IPS-NIHi11 (cell line): ENCODE data around the gene KLC3.

Source experiments
- DNase-seq: peaks from one replicate; pipeline ENCODE4 v3.0.0; 2012; ENCODE audit warnings: mixed read lengths, low spot score

KLC3 gene

DNA sequence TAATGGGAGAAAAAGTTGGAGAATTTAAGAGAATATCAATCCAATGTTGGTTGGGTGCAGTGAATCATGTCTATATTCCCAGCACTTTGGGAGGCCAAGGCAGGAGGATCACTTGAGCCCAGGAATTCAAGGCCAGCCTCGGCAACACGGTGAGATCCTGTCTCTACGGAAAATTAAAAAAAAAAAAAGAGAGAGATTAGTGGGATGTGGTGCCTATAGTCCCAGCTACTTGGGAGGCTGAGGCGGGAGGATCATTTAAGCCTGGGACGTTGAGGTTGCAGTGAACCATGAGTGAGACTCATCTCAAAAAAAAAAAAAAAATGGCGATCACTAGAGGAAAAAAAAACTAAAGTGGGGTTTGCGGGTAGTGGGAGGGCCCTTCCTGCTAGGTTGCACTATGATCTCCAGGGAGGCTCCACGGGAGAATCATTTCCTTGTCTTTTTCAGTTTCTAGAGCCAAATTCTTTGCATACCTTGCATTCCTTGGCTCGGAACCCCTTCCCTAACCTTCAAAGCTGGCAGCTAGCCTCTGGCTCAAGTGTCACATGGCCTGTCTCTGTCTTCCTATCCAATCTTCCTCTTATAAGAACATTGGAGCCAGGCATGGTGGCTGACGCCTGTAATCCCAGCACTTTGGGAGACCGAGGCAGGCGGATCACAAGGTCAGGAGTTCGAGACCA lies 35.6 kb downstream of the KLC3 start:
- DNase-seq = peak; percentile 73

DNA sequence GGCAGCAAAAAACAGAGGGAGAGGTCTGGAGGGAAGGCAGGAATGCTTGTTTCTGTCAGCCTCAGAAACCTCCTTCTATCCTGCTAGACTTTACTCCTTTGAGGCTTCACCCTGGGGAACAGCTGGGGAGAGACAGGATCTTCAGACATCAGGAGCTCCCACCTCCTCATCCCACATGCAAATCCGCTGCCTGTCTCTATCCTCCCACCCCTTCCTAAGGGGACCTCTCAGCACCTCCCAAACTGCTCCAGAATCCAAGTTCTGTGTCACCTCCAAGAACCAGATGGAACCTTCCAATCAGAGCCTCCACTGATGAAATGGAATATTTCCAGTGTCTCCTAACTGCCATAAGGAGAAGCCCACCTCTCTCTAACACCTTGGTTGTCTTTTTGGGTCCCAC lies 39.6 kb downstream of the KLC3 start:
- no peak for DNase-seq

DNA sequence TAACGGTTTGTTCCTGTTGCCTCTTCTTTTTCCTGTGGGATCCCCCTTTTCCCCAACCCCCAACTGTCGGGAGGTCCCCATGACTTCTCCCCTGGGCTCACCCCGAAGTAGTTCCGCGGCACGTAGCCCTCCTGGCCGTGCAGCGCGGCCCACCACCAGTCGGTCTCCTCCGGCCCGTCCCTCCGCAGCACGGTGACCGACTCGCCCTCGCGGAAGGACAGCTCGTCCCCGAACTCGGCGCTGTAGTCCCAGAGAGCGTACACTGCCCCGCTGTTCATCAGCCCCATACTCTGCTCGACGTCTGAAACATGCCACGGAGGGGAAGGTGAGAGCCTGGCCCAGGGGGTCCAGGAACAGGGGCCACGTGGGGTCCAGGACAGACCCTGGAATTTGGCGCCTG lies 41.9 kb downstream of the KLC3 start:
- no peak for DNase-seq

DNA sequence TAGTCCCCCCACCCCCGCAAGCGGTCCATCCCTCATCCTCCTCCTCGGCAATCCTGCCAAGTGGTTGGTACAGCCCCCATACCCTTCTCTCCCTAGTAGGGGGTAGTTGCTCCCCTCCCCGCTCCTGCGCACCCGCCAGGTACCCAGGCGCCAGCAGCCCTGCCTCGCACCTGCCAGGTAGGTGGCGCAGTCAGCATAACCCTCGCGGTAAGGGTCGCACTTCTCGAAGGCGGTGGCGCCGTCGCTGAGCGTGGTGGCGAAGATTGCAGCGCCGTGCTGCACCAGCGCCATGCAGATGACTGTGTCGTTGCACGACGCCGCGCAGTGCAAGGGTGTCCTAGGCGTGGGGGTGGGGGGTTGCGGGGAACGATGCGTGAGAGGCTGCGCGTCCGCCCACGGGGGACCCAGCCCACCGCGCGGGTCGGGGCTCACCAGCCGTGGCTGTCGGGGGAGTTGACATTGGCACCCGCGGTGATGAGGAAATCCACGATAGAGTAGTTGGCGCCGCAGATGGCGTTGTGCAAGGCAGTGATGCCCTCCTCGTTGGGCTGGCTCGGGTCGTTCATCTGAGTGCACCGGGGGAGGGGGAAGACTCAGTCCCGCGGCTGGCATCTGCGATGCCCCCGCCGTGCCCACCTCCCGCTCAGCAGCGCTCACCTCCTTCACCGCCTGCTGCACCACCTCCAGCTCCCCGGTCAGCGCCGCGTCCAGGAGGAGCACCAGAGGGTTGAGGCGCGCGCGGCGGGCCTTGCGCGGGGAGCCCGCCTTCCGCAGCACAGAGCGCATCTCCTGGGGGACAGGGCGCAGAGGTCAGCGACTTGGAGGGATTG lies 45.1 kb downstream of the KLC3 start:
- DNase-seq = no peak

DNA sequence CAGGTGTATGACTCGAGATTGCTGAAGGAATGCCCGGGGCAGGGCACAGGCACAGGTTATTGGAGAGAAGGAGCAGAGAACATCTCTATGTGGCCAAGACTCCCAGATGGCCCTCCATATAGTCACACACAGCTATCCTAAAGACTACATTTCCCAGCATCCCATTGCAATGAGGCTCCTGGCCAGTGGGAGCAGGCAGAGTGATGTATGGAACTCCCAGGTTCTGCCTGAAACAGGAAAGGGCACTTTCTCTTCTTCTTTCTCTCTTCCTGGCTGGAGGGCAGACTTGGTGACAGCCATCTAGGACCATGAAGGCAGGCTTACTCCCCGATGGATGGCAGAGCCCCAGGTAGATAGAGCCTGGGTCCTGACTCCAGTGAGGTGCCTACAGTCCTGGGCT lies 50.8 kb downstream of the KLC3 start:
- DNase-seq = peak; percentile 53

DNA sequence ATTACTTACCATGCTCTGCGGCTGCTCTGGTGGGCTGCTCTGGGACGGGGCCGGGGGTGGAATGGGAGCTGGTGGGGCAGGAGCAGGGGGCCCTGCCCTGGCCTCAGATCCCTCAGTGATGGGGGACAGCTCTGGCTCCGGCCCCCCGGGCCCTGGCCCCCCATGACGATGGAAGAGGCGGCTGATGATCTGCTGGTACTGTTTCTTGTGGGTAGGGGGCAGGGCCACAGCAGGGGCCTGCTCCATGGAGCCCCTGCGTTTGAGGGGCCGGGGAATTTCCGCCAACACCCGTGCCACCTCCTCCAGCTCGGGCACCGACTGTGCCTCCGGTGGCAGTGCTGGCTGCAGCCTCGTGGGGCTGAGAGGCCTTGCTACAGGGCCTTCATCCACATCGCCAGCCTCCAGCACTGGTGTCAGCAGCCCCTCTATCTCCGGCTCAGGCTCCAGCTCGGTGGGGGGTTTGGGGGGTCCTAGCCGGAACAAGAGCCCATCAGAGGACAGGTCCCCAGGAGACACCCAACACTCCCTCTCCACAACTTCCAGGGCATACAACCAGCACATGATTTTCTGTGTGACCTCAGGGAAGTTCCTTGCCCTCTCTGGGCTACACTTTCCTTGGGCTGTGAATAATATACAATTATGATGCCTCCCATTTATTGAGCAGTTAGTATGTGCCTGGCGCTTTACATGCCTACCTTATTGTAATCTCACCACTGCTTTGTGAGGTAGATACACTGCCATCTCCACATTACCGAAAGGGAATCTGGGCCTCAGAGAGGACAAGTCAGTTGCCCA lies 51.5 kb downstream of the KLC3 start:
- DNase-seq = no peak

DNA sequence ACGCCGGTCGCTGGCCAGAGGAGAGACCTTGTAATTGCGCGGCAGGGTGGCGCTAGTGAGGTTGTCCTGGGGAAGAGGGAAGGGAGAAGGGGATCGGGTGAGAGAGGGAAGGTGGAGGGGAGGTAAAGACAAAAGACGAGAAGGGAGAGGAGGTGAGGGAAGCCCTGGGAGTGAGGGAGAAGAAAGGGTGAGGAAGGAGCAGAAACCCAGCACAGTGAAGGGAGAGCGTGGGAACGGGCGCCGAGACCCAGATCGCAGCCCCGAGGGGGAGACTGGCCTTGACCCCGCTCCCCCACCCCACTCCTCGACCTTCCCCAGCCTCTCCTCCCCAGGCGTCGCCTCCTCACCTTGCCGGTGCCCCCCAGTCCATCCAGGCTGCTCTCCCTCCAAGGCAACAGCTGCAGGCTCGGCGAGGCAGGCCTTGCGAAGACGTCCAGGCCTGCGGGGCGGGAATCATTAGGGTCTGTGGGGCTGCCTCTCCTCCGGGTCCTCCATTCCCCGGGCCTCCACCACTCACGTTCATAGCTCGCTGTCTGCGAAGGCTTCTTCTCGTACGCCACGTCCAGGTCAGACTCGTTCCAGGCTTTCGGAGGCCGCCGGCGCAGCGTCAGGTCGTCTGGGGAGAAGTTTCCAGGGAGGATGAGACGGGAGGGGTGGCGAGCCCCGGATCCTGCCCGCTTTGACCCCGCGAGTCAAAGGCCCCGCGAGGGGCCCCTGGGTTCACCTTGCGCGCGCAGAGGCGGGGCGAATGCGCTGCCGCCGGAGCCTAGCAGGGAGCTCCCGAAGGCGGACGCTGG lies 55.5 kb downstream of the KLC3 start:
- peak; percentile 74 for DNase-seq

DNA sequence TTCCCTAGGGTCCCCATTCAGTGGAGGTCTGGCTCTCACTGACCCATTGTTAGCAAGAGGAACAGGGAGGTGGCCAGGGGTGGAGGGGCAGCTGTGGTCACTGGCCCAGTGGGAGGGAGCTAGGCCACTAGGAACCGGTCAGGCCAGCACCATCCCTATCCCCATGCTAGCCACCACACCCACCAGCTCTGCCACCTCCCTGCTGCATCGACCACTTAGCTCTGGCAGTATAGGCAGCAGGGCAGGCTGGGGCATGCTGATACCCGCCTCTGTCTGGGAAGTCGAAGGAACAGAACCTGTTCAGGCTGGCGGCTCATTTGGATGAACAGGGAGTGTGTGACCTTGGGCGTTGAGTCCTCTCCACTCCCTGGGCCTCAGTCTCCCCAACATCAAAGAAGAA lies 59.6 kb downstream of the KLC3 start:
- no peak for DNase-seq
